Measurements from ENCODE around the gene SLC38A2.

Gene SLC38A2

DNA sequence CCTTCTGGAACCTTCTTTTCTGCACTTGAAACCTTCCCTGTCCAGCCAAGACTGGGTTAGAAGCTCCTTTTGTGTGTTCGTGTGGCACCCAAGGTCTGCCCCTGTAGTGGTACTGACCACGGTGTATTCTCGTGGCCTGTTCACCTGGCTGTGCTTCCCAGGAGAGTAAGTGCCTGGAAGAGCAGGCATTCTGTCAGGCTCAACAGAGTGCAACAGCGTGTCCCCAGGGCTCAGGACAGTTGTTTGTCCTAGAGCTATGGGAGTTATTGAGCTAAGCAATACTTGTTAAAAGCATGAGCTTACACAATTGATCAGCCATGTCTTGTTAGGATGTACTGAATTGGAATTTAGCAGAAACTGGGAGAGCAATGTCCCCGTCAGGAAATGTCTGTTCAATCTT, 12.9 kb upstream of the SLC38A2 start:
- in situ Hi-C loops (cut with HindIII; ENCODE audit: low sequenced_read_pairs), result no loop called here
- DNase-seq (ENCODE audit: low read depth), result no peak
- no peak overlapping the region for H3K4me3 ChIP-seq (ENCODE audit: low read depth, low read length)
- TF ChIP-seq, protein P1, sequence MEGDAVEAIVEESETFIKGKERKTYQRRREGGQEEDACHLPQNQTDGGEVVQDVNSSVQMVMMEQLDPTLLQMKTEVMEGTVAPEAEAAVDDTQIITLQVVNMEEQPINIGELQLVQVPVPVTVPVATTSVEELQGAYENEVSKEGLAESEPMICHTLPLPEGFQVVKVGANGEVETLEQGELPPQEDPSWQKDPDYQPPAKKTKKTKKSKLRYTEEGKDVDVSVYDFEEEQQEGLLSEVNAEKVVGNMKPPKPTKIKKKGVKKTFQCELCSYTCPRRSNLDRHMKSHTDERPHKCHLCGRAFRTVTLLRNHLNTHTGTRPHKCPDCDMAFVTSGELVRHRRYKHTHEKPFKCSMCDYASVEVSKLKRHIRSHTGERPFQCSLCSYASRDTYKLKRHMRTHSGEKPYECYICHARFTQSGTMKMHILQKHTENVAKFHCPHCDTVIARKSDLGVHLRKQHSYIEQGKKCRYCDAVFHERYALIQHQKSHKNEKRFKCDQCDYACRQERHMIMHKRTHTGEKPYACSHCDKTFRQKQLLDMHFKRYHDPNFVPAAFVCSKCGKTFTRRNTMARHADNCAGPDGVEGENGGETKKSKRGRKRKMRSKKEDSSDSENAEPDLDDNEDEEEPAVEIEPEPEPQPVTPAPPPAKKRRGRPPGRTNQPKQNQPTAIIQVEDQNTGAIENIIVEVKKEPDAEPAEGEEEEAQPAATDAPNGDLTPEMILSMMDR (IDR thresholded peaks at IDR 0.05; ENCODE audit: low read depth, low read length, missing control alignments), result no peak

DNA sequence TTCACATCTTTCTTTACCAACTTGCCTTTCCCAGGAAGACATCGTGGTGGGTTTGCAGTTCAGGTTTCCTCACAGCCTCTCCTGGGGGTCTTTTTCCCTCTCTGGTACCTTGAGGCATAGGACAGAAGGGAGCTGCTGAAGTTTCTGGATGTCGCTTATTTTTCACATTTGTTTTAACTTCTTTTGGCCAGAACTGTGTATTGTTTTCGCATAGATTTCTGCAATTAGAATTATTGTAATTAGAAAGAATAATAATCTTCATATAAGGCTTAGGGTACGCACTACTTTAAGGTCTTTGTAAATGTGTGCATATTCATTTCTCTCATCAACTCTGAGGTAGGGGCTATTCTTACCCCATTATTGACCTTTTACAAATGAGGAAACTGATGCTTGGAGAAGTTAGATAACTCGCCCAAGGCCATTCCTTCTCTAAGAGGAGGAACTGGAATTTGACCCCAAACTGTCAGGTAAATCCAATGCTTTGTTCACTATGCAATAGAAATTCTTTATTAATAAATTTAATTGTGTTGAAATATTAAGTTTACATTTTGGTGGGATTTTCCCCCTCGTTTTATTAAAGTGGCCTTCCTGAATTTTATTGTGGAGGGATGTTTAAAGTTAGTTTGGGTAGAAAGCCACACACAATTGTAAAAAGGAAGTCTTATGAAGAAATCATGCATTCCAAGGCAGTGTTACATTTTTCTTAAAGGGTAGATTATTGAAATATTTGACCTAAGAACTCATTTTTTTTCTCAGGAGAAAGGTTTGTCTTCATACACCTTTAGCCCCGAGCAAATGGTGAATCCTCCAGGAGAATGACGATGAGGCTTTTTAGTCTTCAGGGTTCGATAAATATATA, 12.1 kb upstream of the SLC38A2 start:
- no peak for DNase-seq (ENCODE audit: low read depth)
- TF ChIP-seq, protein P1 (IDR thresholded peaks at IDR 0.05; ENCODE audit: low read depth, low read length, missing control alignments), result no peak
- peak overlapping the region; percentile 61 for H3K4me3 ChIP-seq (ENCODE audit: low read depth, low read length)
- in situ Hi-C loops (cut with HindIII; ENCODE audit: low sequenced_read_pairs), result no loop called here

DNA sequence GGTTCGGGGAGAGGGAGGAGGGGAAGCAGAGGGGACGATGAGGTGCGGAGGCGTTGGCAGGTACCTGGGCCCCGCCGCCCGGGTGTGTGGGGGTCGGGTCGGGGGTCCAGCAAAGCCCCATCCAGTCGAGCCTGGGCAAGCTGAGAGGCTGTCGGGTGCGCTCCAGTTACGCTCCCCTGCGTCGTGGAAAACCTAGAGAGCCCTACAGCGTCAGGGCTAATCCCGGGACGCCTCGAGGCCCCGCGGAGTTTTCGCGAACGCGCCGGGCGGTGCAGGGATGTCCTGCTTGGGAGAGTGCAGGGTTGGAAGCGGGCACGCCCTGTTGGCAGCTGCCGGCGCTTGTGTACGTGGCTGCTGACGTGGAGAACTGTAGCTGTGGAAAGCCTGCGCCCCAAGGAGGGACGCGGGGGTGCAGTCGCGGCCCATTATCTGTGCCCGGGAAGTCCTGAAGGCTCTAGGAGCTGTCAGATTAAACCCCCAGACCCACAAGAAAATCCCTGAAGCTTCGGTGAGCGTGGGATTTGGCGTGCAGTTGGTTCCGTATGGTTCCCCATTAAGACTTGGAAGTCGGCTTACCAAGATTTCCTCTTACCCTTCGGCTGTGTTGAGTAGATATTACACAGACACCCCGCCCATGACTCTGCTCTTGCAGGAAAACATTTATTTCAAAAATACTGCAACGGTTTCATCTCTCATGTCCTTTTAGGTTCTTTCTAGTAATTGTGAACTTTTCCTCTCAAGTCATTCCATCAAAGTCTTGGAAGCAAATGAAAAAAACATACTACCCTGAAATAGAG, 11.3 kb upstream of the SLC38A2 start:
- peak overlapping the region; percentile 61 for H3K4me3 ChIP-seq (ENCODE audit: low read depth, low read length)
- TF ChIP-seq, protein P1 (IDR thresholded peaks at IDR 0.05; ENCODE audit: low read depth, low read length, missing control alignments), result no peak
- peak; percentile 85 for DNase-seq (ENCODE audit: low read depth)
- in situ Hi-C loops (cut with HindIII; ENCODE audit: low sequenced_read_pairs), result no loop called here

DNA sequence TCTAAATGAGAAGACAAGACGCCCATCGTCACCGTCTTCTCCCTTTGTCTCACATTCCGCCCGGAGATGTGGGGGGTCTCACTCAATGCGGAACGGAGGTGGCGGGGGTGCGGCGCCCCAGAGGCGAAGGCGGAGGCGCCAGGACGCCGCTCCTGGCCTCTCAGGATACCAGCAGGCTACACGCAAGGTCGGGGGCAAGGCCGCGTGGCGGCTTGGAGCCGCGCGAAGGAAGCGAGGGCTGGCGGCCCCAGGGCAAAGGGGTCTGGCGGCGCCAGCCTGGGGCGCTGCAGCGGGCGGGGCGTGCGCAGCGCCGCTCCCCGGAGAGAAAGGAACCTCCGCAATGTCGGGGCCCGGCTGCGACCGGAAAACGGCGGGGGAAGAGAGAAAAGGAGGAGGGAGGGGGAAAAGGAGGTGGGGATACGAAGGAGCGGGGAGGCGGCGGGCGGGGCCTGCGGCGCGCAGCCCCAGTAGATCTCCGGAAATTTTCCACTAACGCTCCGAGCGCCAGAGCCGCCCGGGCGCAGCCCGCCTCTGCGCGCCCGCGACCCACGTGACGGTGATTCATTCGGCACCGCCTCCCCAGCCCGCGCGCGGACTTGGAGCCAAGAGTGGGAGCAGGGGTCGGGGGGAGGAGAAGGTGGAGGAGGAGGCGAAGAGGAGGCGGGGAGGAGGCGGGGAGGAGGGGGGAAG, 10.5 kb upstream of the SLC38A2 start:
- DNase-seq (ENCODE audit: low read depth), result peak; percentile 92
- H3K4me3 ChIP-seq (ENCODE audit: low read depth, low read length), result peak overlapping the region; percentile 61
- in situ Hi-C loops (cut with HindIII; ENCODE audit: low sequenced_read_pairs), result no loop called here
- TF ChIP-seq, protein P1 (IDR thresholded peaks at IDR 0.05; ENCODE audit: low read depth, low read length, missing control alignments), result peak; percentile 3

DNA sequence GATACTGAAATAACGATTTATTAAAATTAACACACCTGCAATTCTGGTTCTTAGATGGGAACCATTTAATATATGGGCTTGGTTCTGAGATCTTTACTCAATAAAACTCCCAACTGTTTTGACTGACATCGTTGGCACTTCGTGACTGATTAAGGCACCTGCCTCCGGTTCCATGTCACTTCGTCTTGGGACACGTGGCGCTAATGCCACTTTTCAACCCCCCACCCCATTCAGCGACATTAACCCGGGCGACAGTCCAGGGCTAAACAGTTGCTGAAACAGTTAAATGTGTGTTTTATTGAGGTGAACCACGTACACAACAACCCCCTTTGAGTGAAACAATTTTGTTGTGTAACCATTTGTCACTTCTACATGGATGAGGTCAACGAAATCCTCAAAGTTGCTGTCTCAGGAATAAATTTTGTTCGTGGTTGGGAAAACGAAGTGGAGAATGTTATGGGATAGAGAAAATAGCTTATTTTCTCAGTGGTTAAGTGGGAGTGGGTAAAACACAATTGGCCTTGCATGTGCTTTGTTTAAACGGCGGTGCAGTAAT, 9.9 kb upstream of the SLC38A2 start:
- DNase-seq (ENCODE audit: low read depth), result no peak
- peak overlapping the region; percentile 61 for H3K4me3 ChIP-seq (ENCODE audit: low read depth, low read length)
- TF ChIP-seq, protein P1 (IDR thresholded peaks at IDR 0.05; ENCODE audit: low read depth, low read length, missing control alignments), result no peak
- in situ Hi-C loops (cut with HindIII; ENCODE audit: low sequenced_read_pairs), result no loop called here

DNA sequence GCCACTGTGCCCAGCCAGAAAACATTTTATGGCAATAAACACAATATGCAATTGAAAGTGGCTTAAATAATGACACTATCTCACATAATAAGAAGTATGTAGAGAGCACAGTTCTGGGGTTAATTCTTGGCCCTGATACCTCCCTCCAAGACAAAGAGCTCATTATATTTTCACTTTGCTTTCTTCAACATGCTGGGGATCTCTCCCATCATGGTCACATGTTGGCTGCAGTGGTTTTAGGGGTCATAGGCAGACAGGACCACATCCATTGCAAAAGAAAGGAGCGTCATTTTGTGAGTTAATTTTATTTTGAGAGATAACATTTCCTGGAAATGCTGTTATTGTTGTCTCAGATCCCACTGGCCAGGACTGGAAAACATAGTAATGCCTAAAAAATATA, 8.3 kb upstream of the SLC38A2 start:
- TF ChIP-seq, protein P1 (IDR thresholded peaks at IDR 0.05; ENCODE audit: low read depth, low read length, missing control alignments), result no peak
- H3K4me3 ChIP-seq (ENCODE audit: low read depth, low read length), result no peak overlapping the region
- no peak for DNase-seq (ENCODE audit: low read depth)
- in situ Hi-C loops (cut with HindIII; ENCODE audit: low sequenced_read_pairs), result no loop called here
